HG03439 (cell line): ENCODE results near the gene FCHSD2.
"Not testable (repeated sequence)": the region's sequence is repeated elsewhere in the genome, so short reads cannot be mapped to it uniquely, and the experiment has no call there.

ENCODE experiments used
- ATAC-seq: cut with Tn5 transposase; IDR thresholded peaks from one replicate; pipeline ENCODE4 v1.9.1; 2021; ENCODE audit warnings: mild to moderate bottlenecking, moderate library complexity; ENCODE audit not compliant: unreplicated experiment

FCHSD2 gene

GRCh38 chr11:72897506-72897905, 244.6 kb downstream of the FCHSD2 start:
- ATAC-seq = no peak

- no peak for ATAC-seq
These were observed 245.7 kb downstream of the FCHSD2 start for GRCh38 chr11:72896431-72896830.

GRCh38 chr11:72890881-72891280, 251.2 kb downstream of the FCHSD2 start:
- no peak for ATAC-seq

GRCh38 chr11:72886619-72887018, 255.5 kb downstream of the FCHSD2 start:
- no peak for ATAC-seq

- ATAC-seq = no peak
These were observed 256.1 kb downstream of the FCHSD2 start for GRCh38 chr11:72885749-72886609.

GRCh38 chr11:72876147-72876546, 266.0 kb downstream of the FCHSD2 start:
- no peak for ATAC-seq

GRCh38 chr11:72875736-72876135, 266.4 kb downstream of the FCHSD2 start:
- no peak for ATAC-seq

GRCh38 chr11:72872012-72872411, 270.1 kb downstream of the FCHSD2 start:
- no peak for ATAC-seq

- ATAC-seq = no peak
These were observed 271.0 kb downstream of the FCHSD2 start for GRCh38 chr11:72871119-72871518.

- no peak for ATAC-seq
These were observed 272.3 kb downstream of the FCHSD2 start for GRCh38 chr11:72869831-72870230.

- ATAC-seq = no peak
These were observed 274.1 kb downstream of the FCHSD2 start for GRCh38 chr11:72867970-72868369.

GRCh38 chr11:72864702-72865655, 277.1 kb downstream of the FCHSD2 start:
- ATAC-seq = no peak

- ATAC-seq = no peak
These were observed 278.2 kb downstream of the FCHSD2 start for GRCh38 chr11:72863916-72864315.

- ATAC-seq = no peak
These were observed 279.0 kb downstream of the FCHSD2 start for GRCh38 chr11:72863091-72863490.

- ATAC-seq = no peak
These were observed 281.5 kb downstream of the FCHSD2 start for GRCh38 chr11:72860592-72860991.

GRCh38 chr11:72860010-72860409, 282.1 kb downstream of the FCHSD2 start:
- no peak for ATAC-seq

- no peak for ATAC-seq
These were observed 283.0 kb downstream of the FCHSD2 start for GRCh38 chr11:72859126-72859525.

- not testable (repeated sequence) for ATAC-seq
These were observed 283.9 kb downstream of the FCHSD2 start for GRCh38 chr11:72858267-72858666.

- no peak for ATAC-seq
These were observed 285.4 kb downstream of the FCHSD2 start for GRCh38 chr11:72856551-72857345.

- no peak for ATAC-seq
These were observed 286.1 kb downstream of the FCHSD2 start for GRCh38 chr11:72856065-72856464.

- no peak for ATAC-seq
These were observed 290.4 kb downstream of the FCHSD2 start for GRCh38 chr11:72851726-72852125.
